Thymus (tissue), 11 donors: ENCODE measurements around the gene CARNS1. TPM values are rescaled to one million over a fixed set of nuclear protein-coding genes. Genes with fewer than 3 reads are reported as not detected.

Experiments
- DNase-seq, 9 donors: peaks; one replicate each; pipeline ENCODE4 v3.0.0-alpha.2; 2013; ENCODE audit warnings: low spot score in 9 of 9, low read depth in 6 of 9, missing footprints in 1 of 9
- H3K27ac ChIP-seq, 2 donors: one replicate each; pipeline ENCODE4 v1.5.1; 2013; ENCODE audit warnings: control low read depth in 1 of 2, low read depth in 1 of 2, low read length in 1 of 2, mild to moderate bottlenecking in 1 of 2, moderate library complexity in 1 of 2
- H3K27me3 ChIP-seq, 2 donors: one replicate each; pipeline ENCODE4 v1.5.1; 2013; ENCODE audit warnings: low read length in 1 of 2; ENCODE audit not compliant: control insufficient read depth in 2 of 2, insufficient read depth in 1 of 2
- H3K36me3 ChIP-seq, 2 donors: one replicate each; pipeline ENCODE4 v1.5.1; 2013; ENCODE audit warnings: low read length in 1 of 2, mild to moderate bottlenecking in 1 of 2, moderate library complexity in 1 of 2; ENCODE audit not compliant: control insufficient read depth in 2 of 2, insufficient read depth in 2 of 2
- H3K4me1 ChIP-seq, 2 donors: one replicate each; pipeline ENCODE4 v1.5.1; 2013; ENCODE audit warnings: low read length in 2 of 2; ENCODE audit not compliant: control insufficient read depth in 2 of 2, insufficient read depth in 2 of 2
- H3K4me3 ChIP-seq, 2 donors: one replicate each; pipeline ENCODE4 v1.5.1; 2013; ENCODE audit warnings: low read length in 2 of 2, control low read depth in 1 of 2, mild to moderate bottlenecking in 1 of 2
- H3K9me3 ChIP-seq, 2 donors: one replicate each; pipeline ENCODE4 v1.5.1; 2013; ENCODE audit warnings: low read length in 1 of 2, mild to moderate bottlenecking in 1 of 2; ENCODE audit not compliant: control insufficient read depth in 2 of 2, insufficient read depth in 1 of 2
- WGBS: extraction: QIAGEN DNeasy Blood & Tissue Kit; methylation state at CpG from one replicate; pipeline ENCODE4 v1.1.7; 2013; 5-methylcytosine and 5-hydroxymethylcytosine counted together
- polyA plus RNA-seq: library from polyadenylated mRNA; stranded (reverse); fragments of 200-250 nt; gene quantifications from one replicate; pipeline ENCODE4 v1.2.3, GENCODE V29; 2013
- total RNA-seq: library from RNA; stranded (reverse); fragments of 120-200 nt; gene quantifications from one replicate; pipeline ENCODE4 v1.2.4, GENCODE V29; 2013
- donor health status: healthy.

Gene CARNS1
- total and polyA plus RNA-seq, 2 donors = 0.57 to 1.7 TPM

- 25% methylated on average over 9 of the region's 9 CpGs for WGBS
- no peak overlapping the region for H3K27ac ChIP-seq
- H3K27me3 ChIP-seq = peaks cover 56 to 92% of the 10 kb centered on the region in 2 donors
- no peak overlapping the region for H3K4me3 ChIP-seq
- DNase-seq = no peak
- H3K36me3 ChIP-seq = no peaks in the 10 kb centered on the region
- H3K4me1 ChIP-seq = peaks cover 15 to 52% of the 10 kb centered on the region in 2 donors
- H3K9me3 ChIP-seq = peaks cover 0 to 17% of the 10 kb centered on the region in 2 donors
These were observed 40.8 kb upstream of the CARNS1 start for GRCh38 chr11:67374571-67375281.

- peaks cover 54 to 85% of the 10 kb centered on the region in 2 donors for H3K27me3 ChIP-seq
- no peak overlapping the region for H3K27ac ChIP-seq
- WGBS = 60% methylated on average over 15 of the region's 15 CpGs
- DNase-seq = no peak
- H3K4me3 ChIP-seq = no peak overlapping the region
- peaks cover 0 to 17% of the 10 kb centered on the region in 2 donors for H3K9me3 ChIP-seq
- H3K36me3 ChIP-seq = no peaks in the 10 kb centered on the region
- peaks cover 15 to 45% of the 10 kb centered on the region in 2 donors for H3K4me1 ChIP-seq
These were observed 40.0 kb upstream of the CARNS1 start for GRCh38 chr11:67375320-67376055.

GRCh38 chr11:67376063-67376820, 39.2 kb upstream of the CARNS1 start:
- Histone ChIP-seq H3K9me3 (peaks cover 0 to 15% of the 10 kb centered on the region in 2 donors), H3K4me3 (no peak overlapping the region), H3K27me3 (peaks cover 50 to 79% of the 10 kb centered on the region in 2 donors), H3K27ac (no peak overlapping the region), H3K4me1 (peaks cover 15 to 44% of the 10 kb centered on the region in 2 donors), H3K36me3 (no peaks in the 10 kb centered on the region)
- DNase-seq = no peak
- WGBS = 94% methylated on average over 7 of the region's 7 CpGs

- DNase-seq = no peak
- H3K4me3 ChIP-seq = no peak overlapping the region
- no peaks in the 10 kb centered on the region for H3K36me3 ChIP-seq
- peaks cover 15 to 43% of the 10 kb centered on the region in 2 donors for H3K4me1 ChIP-seq
- no peak overlapping the region for H3K27ac ChIP-seq
- WGBS = 96% methylated on average over 6 of the region's 6 CpGs
- H3K27me3 ChIP-seq = peaks cover 48 to 73% of the 10 kb centered on the region in 2 donors
- H3K9me3 ChIP-seq = peaks cover 0 to 9% of the 10 kb centered on the region in 2 donors
These were observed 38.3 kb upstream of the CARNS1 start for GRCh38 chr11:67376873-67377808.

GRCh38 chr11:67378544-67378943, 36.9 kb upstream of the CARNS1 start:
- no peak for DNase-seq
- peaks cover 35 to 61% of the 10 kb centered on the region in 2 donors for H3K27me3 ChIP-seq
- H3K9me3 ChIP-seq = peaks cover 0 to 9% of the 10 kb centered on the region in 2 donors
- no peak overlapping the region for H3K4me3 ChIP-seq
- H3K27ac ChIP-seq = no peak overlapping the region
- peaks cover 9 to 41% of the 10 kb centered on the region in 2 donors for H3K4me1 ChIP-seq
- no peaks in the 10 kb centered on the region for H3K36me3 ChIP-seq
- 96% methylated on average over 4 of the region's 4 CpGs for WGBS

- DNase-seq = no peak
- no peak overlapping the region for H3K4me3 ChIP-seq
- H3K9me3 ChIP-seq = peaks cover 0 to 8% of the 10 kb centered on the region in 2 donors
- WGBS = 90% methylated on average over 23 of the region's 23 CpGs
- H3K4me1 ChIP-seq = peaks cover 1 to 32% of the 10 kb centered on the region in 2 donors
- H3K36me3 ChIP-seq = no peaks in the 10 kb centered on the region
- H3K27ac ChIP-seq = no peak overlapping the region
- peaks cover 27 to 53% of the 10 kb centered on the region in 2 donors for H3K27me3 ChIP-seq
These were observed 36.1 kb upstream of the CARNS1 start for GRCh38 chr11:67379061-67380058.

- peak overlapping the region; percentile 1 to 65 for H3K27ac ChIP-seq
These were observed 34.1 kb upstream of the CARNS1 start for GRCh38 chr11:67381244-67381972.

More at GRCh38 chr11:67381244-67381972, 34.1 kb upstream of the CARNS1 start:
- 61% methylated on average over 13 of the region's 13 CpGs for WGBS
- Histone ChIP-seq H3K36me3 (no peaks in the 10 kb centered on the region), H3K4me3 (no peak overlapping the region), H3K27me3 (peaks cover 8 to 47% of the 10 kb centered on the region in 2 donors), H3K9me3 (peaks cover 0 to 1% of the 10 kb centered on the region in 2 donors), H3K4me1 (peaks cover 0 to 18% of the 10 kb centered on the region in 2 donors)
- no peak for DNase-seq
